HL-60/S4 treated with retinoic acid at 250 ng/mL for 4 days and 3 days (cell line): ENCODE results near the gene NLRP3.
"Not testable (repeated sequence)": the region's sequence is repeated elsewhere in the genome, so short reads cannot be mapped to it uniquely, and the experiment has no call there.

Source experiments
- in situ Hi-C: fragments of 300-500 bp; cut with MboI; formaldehyde crosslinking; loops from 2 replicates; pipeline ENCODE4 v1.7.0; 2022; ENCODE audit warnings: low sequenced_read_pairs

The NLRP3 gene

GRCh38 chr1:247415423-247416361 is at the start of gene NLRP3:
TSS of gene NLRP3 (plus strand) at chr1:247416173. CDS start at chr1:247418801, 2,628 bp downstream.
- in situ Hi-C loops = no loop called here

GRCh38 chr1:247366345-247366744 is 49.6 kb upstream of the NLRP3 start:
- in situ Hi-C loops = not testable (repeated sequence)

GRCh38 chr1:247366926-247367645 is 48.9 kb upstream of the NLRP3 start:
- in situ Hi-C loops = no loop called here

GRCh38 chr1:247367786-247368422 is 48.1 kb upstream of the NLRP3 start:
- in situ Hi-C loops = no loop called here

- in situ Hi-C loops = no loop called here
These were observed 47.4 kb upstream of the NLRP3 start for GRCh38 chr1:247368490-247369145.

- in situ Hi-C loops = no loop called here
These were observed 44.9 kb upstream of the NLRP3 start for GRCh38 chr1:247370786-247371732.

- in situ Hi-C loops = no loop called here
These were observed 44.1 kb upstream of the NLRP3 start for GRCh38 chr1:247371801-247372259.

- in situ Hi-C loops = no loop called here
These were observed 42.2 kb upstream of the NLRP3 start for GRCh38 chr1:247373721-247374141.

- in situ Hi-C loops = not testable (repeated sequence)
These were observed 41.2 kb upstream of the NLRP3 start for GRCh38 chr1:247374651-247375334.

GRCh38 chr1:247375747-247376146 is 40.2 kb upstream of the NLRP3 start:
- in situ Hi-C loops = no loop called here

- in situ Hi-C loops = no loop called here
These were observed 39.3 kb upstream of the NLRP3 start for GRCh38 chr1:247376659-247377058.

- in situ Hi-C loops = not testable (repeated sequence)
These were observed 38.3 kb upstream of the NLRP3 start for GRCh38 chr1:247377656-247378055.

- in situ Hi-C loops = no loop called here
These were observed 37.5 kb upstream of the NLRP3 start for GRCh38 chr1:247378334-247379073.

GRCh38 chr1:247385283-247385682 is 30.7 kb upstream of the NLRP3 start:
- in situ Hi-C loops = no loop called here

GRCh38 chr1:247386217-247386616 is 29.8 kb upstream of the NLRP3 start:
- in situ Hi-C loops = no loop called here

- in situ Hi-C loops = no loop called here
These were observed 29.3 kb upstream of the NLRP3 start for GRCh38 chr1:247386687-247387086.

GRCh38 chr1:247387096-247387495 is 28.9 kb upstream of the NLRP3 start:
- in situ Hi-C loops = no loop called here

GRCh38 chr1:247387565-247387964 is 28.4 kb upstream of the NLRP3 start:
- in situ Hi-C loops = no loop called here
